ENCODE measurements around the gene LRP10. TPM values are rescaled to one million over a fixed set of nuclear protein-coding genes. Genes with fewer than 3 reads are reported as not detected.

LRP10 gene
- total RNA-seq, 1 experiment from 2014 or later, result 42.7 TPM

- TF ChIP-seq ZBTB33 (IDR thresholded peaks at IDR 0.05; ENCODE audit: extremely low read depth, insufficient replicate concordance, low read length) (no peak), SP1 (IDR thresholded peaks at IDR 0.05; ENCODE audit: low read depth) (no peak), CTCF (IDR thresholded peaks at IDR 0.05 in 2 of 3, conservative IDR thresholded peaks at IDR 0.05 in 1 of 3; ENCODE audit: borderline replicate concordance in 1 of 3, insufficient read depth in 1 of 3, low read depth in 2 of 3, low read length in 2 of 3) (no peak)
- Histone ChIP-seq H3K27ac (ENCODE audit: low read depth, low read length) (peak overlapping the region; percentile 58), H3K4me2 (ENCODE audit: low read length) (peak overlapping the region; percentile 56), H3K79me2 (ENCODE audit: insufficient read depth, low read length) (peaks cover 43% of the 10 kb centered on the region), H3K4me3 (replicated peaks in 1 of 2; ENCODE audit: low read depth in 1 of 2, low read length in 2 of 2) (peak overlapping the region; percentile 19 to 25), H4K20me1 (ENCODE audit: insufficient read depth) (no peaks in the 10 kb centered on the region), H3K9me3 (ENCODE audit: control insufficient read depth in 1 of 2, insufficient read depth in 1 of 2, low read depth in 1 of 2, low read length in 2 of 2) (no peaks in the 10 kb centered on the region), H3K36me3 (ENCODE audit: control insufficient read depth in 1 of 2, insufficient read depth in 2 of 2, low read length in 2 of 2) (peaks cover 30 to 38% of the 10 kb centered on the region in 2 experiments), H3K9ac (ENCODE audit: low read length) (peak overlapping the region; percentile 29; the same call in 1 of the 2 replicates), H3K4me1 (ENCODE audit: control insufficient read depth in 1 of 2, insufficient read depth in 2 of 2, low read length in 2 of 2) (peaks cover 9 to 30% of the 10 kb centered on the region in 2 experiments), H3K9me2 (ENCODE audit: insufficient read depth) (no peaks in the 10 kb centered on the region), H2AFZ (ENCODE audit: low read depth, low read length, poor library complexity, severe bottlenecking) (no peak overlapping the region), H3K27me3 (ENCODE audit: insufficient read depth, low read length) (no peaks in the 10 kb centered on the region)
- DNase-seq (ENCODE audit: low read depth, low spot score) (no peak), ATAC-seq (peak; percentile 18; the same call in 1 of the 2 replicates)
- ChIA-PET POLR2A (interaction anchor here (1.2 to 4.8 kb wide), 3 partner anchors 11 to 37 kb away, joined by 3 to 29 read pairs (median 4); partner anchors contain the start of gene PRMT5), RAD21 (ENCODE audit: low non-redundant PET in 1 of 2, low total read pairs in 2 of 2, uncharacterized antibody in 2 of 2, unreplicated experiment in 2 of 2) (no interaction called here), CTCF (interaction anchor here (1.1 to 3.0 kb wide), 3 partner anchors 10 to 349 kb away, joined by 3 to 18 read pairs (median 4); partner anchors contain the start of gene PRMT5)
- TSS peak; percentile 98 for BruUV-seq (replicated peaks)
- intact Hi-C loops (cut with micrococcal nuclease), result loop anchor here (5.0 kb wide), 1 partner anchor 47 kb away; the partner anchor contains the start of gene LRP10
Observed at GRCh38 chr14:22919601-22919921, 48.0 kb downstream of the LRP10 start.
